HG03196 (cell line): ENCODE data around the gene PSME3IP1.

Experiments used
- ATAC-seq: cut with Tn5 transposase; IDR thresholded peaks from one replicate; pipeline ENCODE4 v1.9.1; 2021; ENCODE audit not compliant: unreplicated experiment

Gene PSME3IP1

GRCh38 chr16:57169327-57169726, 16.5 kb downstream of the PSME3IP1 start:
- ATAC-seq, result no peak

- ATAC-seq, result no peak
Measured at GRCh38 chr16:57167953-57168352, 17.9 kb downstream of the PSME3IP1 start.

DNA sequence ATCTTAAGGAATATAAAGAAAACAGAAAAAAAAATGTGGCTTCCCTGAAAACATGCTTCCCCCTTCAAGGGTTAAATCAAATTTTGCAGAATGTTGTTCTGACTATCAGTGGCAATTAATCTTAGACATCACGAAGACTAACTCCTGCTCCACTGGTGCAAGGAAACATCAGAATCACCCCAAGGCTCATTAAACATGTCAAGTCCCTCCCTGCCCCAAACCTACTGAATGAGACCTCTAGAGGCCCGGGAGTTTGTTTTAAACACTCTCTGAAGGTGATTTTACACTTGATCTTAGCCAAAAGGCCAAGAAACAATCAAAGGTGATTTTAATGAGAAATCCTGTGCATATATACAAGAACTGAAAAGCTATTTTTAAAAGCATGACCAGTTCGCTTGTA, 18.3 kb downstream of the PSME3IP1 start:
- ATAC-seq, result no peak

DNA sequence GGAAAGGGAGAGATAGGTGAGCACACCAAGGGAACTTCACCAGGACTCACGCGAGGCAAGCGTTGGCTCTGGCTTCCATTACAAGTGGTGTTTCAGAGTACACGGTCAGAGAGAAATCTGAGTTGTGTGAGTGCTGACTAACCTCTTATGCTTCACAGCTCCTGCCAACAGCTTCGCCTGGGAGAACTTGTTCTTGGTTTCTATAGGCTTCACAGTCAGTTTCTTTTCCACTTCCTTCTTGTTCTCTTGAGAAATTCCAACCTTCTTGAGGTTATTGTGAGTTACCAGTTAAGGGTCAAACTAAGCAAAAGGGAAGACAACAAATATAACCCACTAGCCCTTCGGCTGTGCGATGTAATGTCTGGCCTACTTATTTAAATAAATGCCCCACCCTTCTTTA, 18.9 kb downstream of the PSME3IP1 start:
- ATAC-seq, result no peak

- no peak for ATAC-seq
Measured at GRCh38 chr16:57166451-57166850, 19.4 kb downstream of the PSME3IP1 start.

DNA sequence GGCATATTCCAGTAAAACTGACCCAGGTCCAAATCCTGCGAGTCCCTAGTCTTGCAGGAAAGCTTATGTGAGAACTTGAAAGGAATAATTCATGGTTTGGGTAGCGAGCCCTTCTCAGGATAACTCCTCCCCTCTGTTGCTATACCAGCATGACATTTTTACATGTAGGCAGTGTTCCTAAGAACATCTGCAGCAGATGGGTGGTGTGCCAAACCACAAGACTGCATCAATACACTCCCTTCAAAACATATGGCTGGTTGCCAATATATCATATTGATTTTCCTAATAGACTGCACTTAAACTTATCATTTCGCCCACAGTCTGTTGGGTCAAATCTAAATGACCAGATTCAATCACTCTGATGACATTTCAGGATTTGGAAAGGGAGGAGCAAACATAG, 19.9 kb downstream of the PSME3IP1 start:
- ATAC-seq, result no peak

- no peak for ATAC-seq
Measured at GRCh38 chr16:57165483-57165882, 20.4 kb downstream of the PSME3IP1 start.

DNA sequence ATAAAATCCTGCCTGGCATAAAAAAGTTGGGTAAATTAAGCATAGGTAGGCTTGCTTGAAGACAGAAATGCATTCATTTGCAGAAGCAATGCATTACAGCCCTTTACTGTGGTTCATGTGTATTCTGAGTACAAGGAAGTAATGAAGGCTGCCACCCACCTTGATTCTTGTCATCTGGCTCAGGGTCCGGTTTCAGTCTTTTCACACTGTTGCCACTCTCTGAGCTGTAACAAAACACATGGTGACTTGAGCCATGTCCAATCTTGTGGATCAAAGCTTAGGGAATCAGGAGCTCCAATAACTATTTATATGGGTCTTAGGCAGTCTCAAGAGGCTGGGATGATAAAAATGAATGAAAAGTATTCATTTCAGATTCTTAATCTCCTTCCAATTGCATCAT, 22.0 kb downstream of the PSME3IP1 start:
- no peak for ATAC-seq

DNA sequence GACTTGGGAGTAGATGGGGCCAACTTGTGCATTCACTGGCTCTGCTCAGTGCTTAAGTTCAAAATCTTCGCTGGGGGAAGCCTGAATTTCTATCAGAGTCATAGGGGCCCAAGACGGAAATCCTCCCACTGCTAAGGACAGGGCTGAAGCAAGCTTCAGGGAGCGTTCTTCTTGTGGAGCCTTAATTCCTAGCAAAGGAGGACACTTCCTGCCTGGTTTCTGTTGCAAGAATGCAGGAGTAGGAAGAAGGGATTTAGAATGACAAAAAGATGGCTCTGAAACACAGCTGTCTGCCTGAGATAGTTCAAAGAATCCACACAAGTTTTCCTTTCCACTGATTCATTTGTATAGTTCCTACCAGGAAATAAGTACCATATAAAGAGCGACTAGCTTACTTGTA, 26.4 kb downstream of the PSME3IP1 start:
- no peak for ATAC-seq

GRCh38 chr16:57157533-57157932, 28.3 kb downstream of the PSME3IP1 start:
- no peak for ATAC-seq

GRCh38 chr16:57156351-57156703, 29.5 kb downstream of the PSME3IP1 start:
- no peak for ATAC-seq

DNA sequence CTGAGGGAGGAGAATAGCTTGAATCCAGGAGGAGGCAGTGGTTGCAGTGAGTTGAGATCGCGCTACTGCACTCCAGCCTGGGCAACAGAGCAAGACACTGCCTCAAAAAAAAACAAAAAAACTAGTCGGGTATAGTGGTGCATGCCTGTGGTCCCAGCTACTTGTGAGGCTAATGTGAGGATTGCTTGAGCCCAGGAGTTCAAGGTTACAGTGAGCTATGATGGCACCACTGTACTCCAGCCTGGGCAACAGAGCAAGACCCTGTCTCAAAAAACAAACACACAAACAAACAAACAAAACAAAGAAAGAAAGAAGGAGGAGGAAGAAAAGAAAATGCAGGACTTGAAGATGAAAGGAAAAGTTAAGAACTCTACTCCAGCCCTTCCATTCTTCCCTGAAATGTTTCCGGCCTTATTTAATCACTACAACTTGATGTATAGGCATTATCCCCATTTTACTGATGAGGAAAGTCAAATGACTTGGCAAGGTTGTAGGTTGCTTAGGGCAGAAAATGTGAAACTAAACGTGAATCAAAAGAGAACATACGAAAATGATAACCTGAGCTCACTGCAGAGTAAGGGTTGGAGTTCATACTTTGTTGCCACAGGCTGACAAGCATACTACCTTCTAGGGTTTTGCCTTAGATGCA, 30.0 kb downstream of the PSME3IP1 start:
- no peak for ATAC-seq

DNA sequence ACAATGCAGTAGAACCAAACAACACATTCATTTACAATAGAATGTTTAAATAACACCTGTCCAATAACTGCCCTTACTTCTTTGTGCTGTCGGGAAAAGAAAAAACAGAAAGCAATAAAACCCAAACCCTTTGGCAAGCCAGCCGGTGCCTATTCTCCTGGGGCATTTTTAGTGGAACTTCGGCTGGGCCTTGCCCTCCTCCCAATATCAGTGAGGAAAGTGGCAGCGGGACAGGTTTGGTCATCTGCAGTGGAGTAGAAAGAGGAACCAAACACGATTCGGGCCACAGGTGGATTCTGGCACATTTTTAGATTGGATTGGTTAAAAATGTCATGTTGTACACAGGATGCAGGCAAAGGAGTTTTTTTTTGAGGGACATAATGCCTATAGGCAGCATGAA, 32.0 kb downstream of the PSME3IP1 start:
- ATAC-seq, result no peak

DNA sequence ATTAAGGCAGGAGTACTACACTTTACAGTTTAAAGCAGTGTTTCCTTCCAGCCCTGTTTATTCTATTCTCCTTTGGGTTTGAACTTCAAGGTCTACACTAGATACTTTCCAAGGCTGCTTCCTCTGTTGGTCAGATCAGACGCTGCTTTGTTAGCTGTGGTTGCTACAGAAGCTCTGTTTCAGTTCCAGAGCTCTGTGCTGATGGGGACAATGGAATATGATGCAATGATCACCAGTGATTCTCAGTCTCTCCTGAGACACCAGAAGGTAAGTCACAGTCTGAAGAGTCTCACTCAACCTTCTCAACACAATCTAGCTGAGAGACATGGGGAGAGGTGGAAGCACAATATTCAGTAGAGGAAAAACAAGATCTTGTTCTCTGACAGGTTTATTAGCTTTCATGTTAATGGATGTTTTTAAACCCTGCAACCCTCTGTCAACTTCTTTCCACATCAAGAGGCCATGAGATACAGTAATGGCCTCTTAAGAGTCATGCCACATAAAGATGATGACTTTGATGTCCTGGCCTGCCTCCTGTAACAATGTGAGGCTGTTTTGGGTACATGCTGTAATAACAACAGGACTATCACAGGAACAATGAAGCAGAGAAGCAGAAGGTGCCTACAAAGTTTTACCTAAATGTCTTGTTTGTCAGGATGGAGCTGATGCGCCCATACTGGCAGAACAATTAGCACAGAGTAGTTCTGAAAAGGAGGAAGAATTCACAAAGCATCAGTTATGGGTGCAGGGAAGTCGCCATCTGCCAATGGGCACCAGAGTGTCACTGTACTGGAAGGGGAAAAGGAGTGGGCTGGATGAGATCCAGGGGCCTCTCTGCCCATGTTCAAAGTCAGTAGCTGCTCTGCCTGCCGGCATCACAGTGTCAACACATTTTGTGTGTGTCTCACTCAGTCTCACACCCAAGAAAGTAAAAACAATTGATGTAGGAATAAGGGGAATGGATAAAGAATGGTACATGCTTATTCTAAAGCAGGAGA, 33.4 kb downstream of the PSME3IP1 start:
- no peak for ATAC-seq

- ATAC-seq, result no peak
Measured at GRCh38 chr16:57151369-57151768, 34.5 kb downstream of the PSME3IP1 start.

- ATAC-seq, result no peak
Measured at GRCh38 chr16:57150682-57151330, 35.0 kb downstream of the PSME3IP1 start.

GRCh38 chr16:57149391-57149790, 36.4 kb downstream of the PSME3IP1 start:
- no peak for ATAC-seq

DNA sequence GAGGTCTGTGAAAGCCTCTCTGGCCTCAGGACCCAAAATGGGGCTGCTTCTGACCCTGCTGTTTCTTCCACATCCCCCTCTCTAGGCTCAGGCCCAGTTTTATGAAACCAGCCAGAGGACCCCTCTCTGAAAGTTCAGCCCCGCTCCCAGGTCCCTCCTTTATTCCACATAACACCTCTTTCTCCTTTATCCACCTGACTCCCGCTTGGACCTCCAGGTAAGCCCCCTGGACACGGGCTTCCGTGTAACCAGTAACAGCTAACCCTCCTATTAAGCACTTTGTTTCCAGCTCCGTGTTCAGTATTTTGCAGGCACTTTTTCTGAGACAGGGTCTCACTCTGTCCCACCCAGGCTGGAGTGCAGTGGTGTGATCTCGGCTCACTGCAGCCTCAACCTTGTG, 37.4 kb downstream of the PSME3IP1 start:
- ATAC-seq, result no peak

DNA sequence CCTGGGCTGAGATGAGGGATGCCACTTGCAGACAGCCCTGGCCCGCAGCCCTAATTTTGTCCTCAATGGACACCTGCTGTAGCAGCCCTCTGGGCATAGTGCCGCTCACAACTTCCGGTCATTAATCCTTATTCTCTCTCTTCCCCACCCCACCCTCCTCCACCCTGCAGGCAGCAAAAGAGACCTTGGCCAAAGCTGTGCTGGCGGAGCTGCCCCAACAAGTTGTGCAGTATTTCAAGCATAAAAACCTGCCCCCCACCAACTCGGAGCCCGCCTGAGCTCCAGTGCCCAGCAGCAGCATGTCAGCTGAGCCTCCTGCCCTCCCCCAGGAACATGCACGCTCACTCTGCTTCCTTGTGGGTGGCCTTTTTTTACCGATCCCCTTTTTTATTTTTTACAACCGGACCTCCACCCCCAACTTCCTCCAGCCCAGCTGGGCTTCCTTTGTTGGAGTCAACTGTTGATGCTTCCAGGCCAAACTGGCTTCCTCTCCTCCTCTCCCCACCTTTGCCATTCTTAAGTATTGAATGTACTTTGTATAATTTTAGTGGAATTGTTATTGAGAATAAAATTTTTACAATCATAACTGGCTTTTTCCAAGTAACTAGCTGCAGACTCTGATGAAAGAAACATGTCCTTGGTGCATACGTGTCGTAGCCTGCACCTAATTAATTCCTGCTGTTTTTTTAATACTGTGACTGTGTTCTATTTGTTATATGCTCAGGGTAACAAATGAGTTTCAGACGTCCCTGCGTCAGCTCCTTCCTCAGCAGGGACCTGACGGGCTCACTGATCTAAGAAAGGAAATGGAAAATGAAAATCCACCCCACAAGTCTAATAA, 38.2 kb downstream of the PSME3IP1 start:
- no peak for ATAC-seq

DNA sequence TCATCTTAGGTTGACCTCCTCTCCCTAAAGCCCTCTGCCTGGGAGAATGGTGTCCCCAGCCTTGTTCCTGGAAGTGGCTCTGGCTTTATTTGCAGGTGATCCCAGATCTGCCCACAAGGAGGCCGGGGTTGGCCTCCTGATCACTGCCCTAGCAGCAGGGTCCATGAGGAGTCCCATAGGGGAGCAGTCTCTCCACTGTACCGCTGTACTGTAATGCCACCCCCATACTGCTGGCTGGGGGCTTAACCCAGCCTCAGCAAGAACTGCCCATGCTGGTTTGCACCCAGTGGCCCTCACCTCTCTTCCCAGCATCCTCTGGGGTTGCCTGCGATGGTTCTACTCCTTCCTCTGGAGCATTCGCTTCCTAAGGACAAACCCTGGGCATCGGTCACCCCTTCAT, 39.1 kb downstream of the PSME3IP1 start:
- no peak for ATAC-seq

- ATAC-seq, result no peak
Measured at GRCh38 chr16:57146040-57146647, 39.7 kb downstream of the PSME3IP1 start.
